Ovary (tissue), 9 donors: ENCODE measurements around the gene SYAP1. TPM values are rescaled to one million over a fixed set of nuclear protein-coding genes. Genes with fewer than 3 reads are reported as not detected.

Experiments
- DNase-seq, 5 donors: peaks; one replicate each; pipeline ENCODE4 v3.0.0-alpha.2; 2019 to 2020
- H3K27ac ChIP-seq, 2 donors: fragments of 200-600 bp; one replicate each; pipeline versions ENCODE4 v1.5.1 to v1.8.0; 2019 to 2022
- H3K27me3 ChIP-seq: fragments of 200-600 bp; one replicate; pipeline ENCODE4 v1.8.0; 2022
- H3K36me3 ChIP-seq: fragments of 200-600 bp; sonication (generic); one replicate; pipeline ENCODE4 v1.5.1; 2019
- H3K4me1 ChIP-seq: one replicate; pipeline ENCODE4 v1.8.1; 2013; ENCODE audit warnings: mild to moderate bottlenecking, moderate library complexity; ENCODE audit not compliant: insufficient read depth
- H3K4me3 ChIP-seq: fragments of 200-600 bp; sonication (generic); one replicate; pipeline ENCODE4 v1.5.1; 2017
- H3K9me3 ChIP-seq, 2 donors: fragments of 200-600 bp in 1 of 2; sonication (generic) in 1 of 2; one replicate each; pipeline versions ENCODE4 v1.5.1 to v1.8.1; 2013 to 2019; ENCODE audit warnings: mild to moderate bottlenecking in 1 of 2, moderate library complexity in 1 of 2
- CTCF ChIP-seq, 3 donors: fragments of 450-650 bp in 2 of 3; fragments of 200-600 bp in 1 of 3; IDR thresholded peaks; one replicate each; pipeline versions ENCODE4 v1.5.1 to v1.8.0; 2016 to 2022; ENCODE audit warnings: antibody characterized with exemption in 3 of 3, mild to moderate bottlenecking in 1 of 3
- EP300 ChIP-seq: sonication (generic); formaldehyde crosslinking; IDR thresholded peaks from one replicate; pipeline ENCODE4 v1.6.1; 2017; ENCODE audit warnings: antibody characterized with exemption
- POLR2A ChIP-seq: fragments of 450-650 bp; IDR thresholded peaks from one replicate; pipeline ENCODE4 v1.6.1; 2017; ENCODE audit warnings: antibody characterized with exemption, mild to moderate bottlenecking, moderate library complexity
- WGBS, 3 donors: extraction: QIAGEN DNeasy Blood & Tissue Kit in 1 of 3; methylation state at CpG; one replicate each; pipeline versions ENCODE4 v1.1.5 to v1.1.7; 2013 to 2017; 5-methylcytosine and 5-hydroxymethylcytosine counted together
- intact Hi-C, 4 donors: fragments of 100-400 bp; cut with DNase I; formaldehyde crosslinking; loops; one replicate each; pipeline versions ENCODE4 v1.11.0 to v1.15.1; 2022 to 2023
- polyA plus RNA-seq, 2 donors: library from polyadenylated mRNA; stranded (reverse); fragments of 200-250 nt in 1 of 2; fragments of 350-450 nt in 1 of 2; fragmentation: Illumina TruSeq in 1 of 2; extraction: RNeasy Lipid Tissue Mini Kit (QIAGEN cat#74804) in 1 of 2; gene quantifications; one replicate each; pipeline ENCODE4 v1.2.3, GENCODE V29; 2013 to 2014
- total RNA-seq, 7 donors: library from RNA; depleted of rRNA in 2 of 7; stranded (reverse); fragments of >200 nt in 2 of 7; fragmentation: NEBNext Ultra II Directional in 3 of 7; extraction: Animal tissue kit (Norgen Biotek cat#: 25700) in 3 of 7; gene quantifications; one replicate each; pipeline versions ENCODE4 v1.1.0 to v1.2.4, GENCODE V29; 2016 to 2023
- donor health status: DM: no; HTN: no; CAD: no; lungs with moderate emphysema.
- donor health status: DM: no; HTN: no; CAD: no.
- donor health status: Bipolar disorder and iron deficiency.
- donor health status: DM: yes; HTN: yes; CAD: no.
- donor health status: DM: no; HTN: no; CAD: no.
- donor health status: DM: yes; HTN: yes; CAD: no.

SYAP1 gene
- total and polyA plus RNA-seq, 9 donors = 9.6 to 36.9 (median 25.4) TPM

GRCh38 chrX:16700734-16701133 lies 18.7 kb upstream of the SYAP1 start:
- no peak for DNase-seq

GRCh38 chrX:16702700-16703599 lies 16.5 kb upstream of the SYAP1 start:
- Histone ChIP-seq H3K36me3 (no peaks in the 10 kb centered on the region), H3K27ac (no peak overlapping the region), H3K4me1 (no peaks in the 10 kb centered on the region), H3K9me3 (no peaks in the 10 kb centered on the region), H3K4me3 (no peak overlapping the region), H3K27me3 (no peaks in the 10 kb centered on the region)
- 87 to 90% (median 88%) methylated on average over 15 of the region's 15 CpGs for WGBS, 3 donors
- no peak for TF ChIP-seq EP300
- no peak for TF ChIP-seq CTCF (IDR thresholded peaks at IDR 0.05)
- no peak for TF ChIP-seq POLR2A
- intact Hi-C loops = no loop called here
- DNase-seq = no peak

More at GRCh38 chrX:16700734-16701133, 18.7 kb upstream of the SYAP1 start:
- H3K27ac ChIP-seq = no peak overlapping the region
- 66 to 71% (median 68%) methylated on average over 2 of the region's 2 CpGs for WGBS, 3 donors
- intact Hi-C loops = no loop called here
- no peak overlapping the region for H3K4me3 ChIP-seq
- H3K9me3 ChIP-seq = no peaks in the 10 kb centered on the region
- no peaks in the 10 kb centered on the region for H3K4me1 ChIP-seq
- H3K27me3 ChIP-seq = no peaks in the 10 kb centered on the region
- no peaks in the 10 kb centered on the region for H3K36me3 ChIP-seq
- TF ChIP-seq EP300 (no peak), CTCF (IDR thresholded peaks at IDR 0.05) (no peak), POLR2A (no peak)

- TF ChIP-seq CTCF (IDR thresholded peaks at IDR 0.05) (no peak), EP300 (no peak), POLR2A (no peak)
- no peak for DNase-seq
- Histone ChIP-seq H3K27me3 (no peaks in the 10 kb centered on the region), H3K4me3 (no peak overlapping the region), H3K36me3 (no peaks in the 10 kb centered on the region), H3K27ac (no peak overlapping the region), H3K9me3 (no peaks in the 10 kb centered on the region), H3K4me1 (no peaks in the 10 kb centered on the region)
- WGBS, 3 donors = 83 to 94% (median 88%) methylated on average over 3 of the region's 3 CpGs
- intact Hi-C loops = no loop called here
Observed at GRCh38 chrX:16705370-16705769, 14.0 kb upstream of the SYAP1 start.

- Histone ChIP-seq H3K4me1 (no peaks in the 10 kb centered on the region), H3K9me3 (no peaks in the 10 kb centered on the region), H3K36me3 (no peaks in the 10 kb centered on the region), H3K4me3 (no peak overlapping the region), H3K27me3 (no peaks in the 10 kb centered on the region), H3K27ac (no peak overlapping the region)
- 82 to 90% (median 85%) methylated on average over 3 of the region's 3 CpGs for WGBS, 3 donors
- intact Hi-C loops = no loop called here
- no peak for DNase-seq
- TF ChIP-seq EP300 = no peak
- TF ChIP-seq CTCF (IDR thresholded peaks at IDR 0.05) = no peak
- TF ChIP-seq POLR2A = no peak
Observed at GRCh38 chrX:16708016-16708415, 11.4 kb upstream of the SYAP1 start.
